Panc1 (cell line): ENCODE measurements around the gene ZDHHC14. TPM values are rescaled to one million over a fixed set of nuclear protein-coding genes. Genes with fewer than 3 reads are reported as not detected.

Source experiments
- ATAC-seq: fragments of 200-7000 bp; cut with Tn5 transposase; 2 replicates; pipeline ENCODE4 v1.9.1; 2020; ENCODE audit warnings: mild to moderate bottlenecking, moderate library complexity
- BruUV-seq: library from RNA; stranded (reverse); fragments of 400-500 nt; replicated peaks from 2 replicates; lab custom pipeline; 2021; lab: Mats Ljungman, UMichigan
- CTCF ChIA-PET: fragments of 300-600 bp; sonication (Branson Sonifier 250); formaldehyde crosslinking; loops from one replicate; lab custom pipeline; 2022; ENCODE audit warnings: antibody characterized with exemption; lab: Charles Lee
- POLR2A ChIA-PET: fragments of 300-600 bp; sonication (Branson Sonifier 250); formaldehyde crosslinking; loops from one replicate; lab custom pipeline; 2022; ENCODE audit warnings: antibody characterized with exemption; lab: Charles Lee
- DNase-seq: peaks from one replicate; pipeline ENCODE4 v3.0.0-alpha.2; 2010; ENCODE audit warnings: low read depth, low spot score
- H3K27ac ChIP-seq: 2 replicates; pipeline ENCODE4 v1.5.1; 2011; ENCODE audit warnings: mild to moderate bottlenecking, low read length, inconsistent platforms
- H3K27me3 ChIP-seq: fragments of 200-500 bp; sonication (Bioruptor generic); 2 replicates; pipeline ENCODE4 v1.6.0; 2014; ENCODE audit warnings: low read length, inconsistent platforms; ENCODE audit not compliant: control insufficient read depth, insufficient read depth
- H3K36me3 ChIP-seq: fragments of 200-500 bp; sonication (Bioruptor generic); 2 replicates; pipeline ENCODE4 v1.5.1; 2014; ENCODE audit warnings: inconsistent platforms, mild to moderate bottlenecking, low read length, moderate library complexity; ENCODE audit not compliant: control insufficient read depth, insufficient read depth
- H3K4me1 ChIP-seq: 2 replicates; pipeline ENCODE4 v1.5.1; 2011; ENCODE audit warnings: inconsistent platforms, mild to moderate bottlenecking, low read length, moderate library complexity; ENCODE audit not compliant: control insufficient read depth, insufficient read depth
- H3K4me3 ChIP-seq, 2 experiments: 2 replicates each; pipeline ENCODE4 v1.5.1; 2011 to 2012; ENCODE audit warnings: low read depth in 2 of 2, low read length in 2 of 2, mild to moderate bottlenecking in 2 of 2, inconsistent platforms in 1 of 2, moderate library complexity in 1 of 2
- H3K9me3 ChIP-seq: fragments of 200-500 bp; sonication (Bioruptor generic); 2 replicates; pipeline ENCODE4 v1.5.1; 2014; ENCODE audit warnings: low read depth, mild to moderate bottlenecking, inconsistent platforms, low read length, moderate library complexity; ENCODE audit not compliant: control insufficient read depth, insufficient read depth
- CTCF ChIP-seq: fragments of 450-650 bp; IDR thresholded peaks from 2 replicates; pipeline ENCODE4 v1.5.1; 2017; ENCODE audit warnings: mild to moderate bottlenecking
- POLR2AphosphoS5 ChIP-seq: IDR thresholded peaks from 2 replicates; pipeline ENCODE4 v1.6.1; 2012; ENCODE audit warnings: mild to moderate bottlenecking, low read depth, low read length, moderate library complexity
- REST ChIP-seq, 2 experiments: IDR thresholded peaks; 2 replicates each; pipeline ENCODE4 v1.6.1; 2011 to 2012; ENCODE audit warnings: low read depth in 2 of 2, control low read depth in 1 of 2, low read length in 1 of 2, mild to moderate bottlenecking in 1 of 2, moderate library complexity in 1 of 2; ENCODE audit not compliant: insufficient read depth in 1 of 2
- SIN3A ChIP-seq: IDR thresholded peaks from 2 replicates; pipeline ENCODE4 v1.6.1; 2012; ENCODE audit warnings: low read depth, mild to moderate bottlenecking, low read length, moderate library complexity, borderline replicate concordance; ENCODE audit not compliant: insufficient read depth
- TCF7L2 ChIP-seq: IDR thresholded peaks from 2 replicates; pipeline ENCODE4 v1.6.1; 2011; ENCODE audit warnings: mild to moderate bottlenecking, low read depth, low read length, inconsistent platforms
- in situ Hi-C: cut with HindIII; loops from 2 replicates; pipeline ENCODE4 v1.10.0; 2016; ENCODE audit warnings: low sequenced_read_pairs, low pct_unique_long_range_greater_than_20kb
- intact Hi-C: fragments of 100-400 bp; cut with micrococcal nuclease; formaldehyde crosslinking; loops from one replicate; pipeline ENCODE4 v1.10.0; 2022; ENCODE audit not compliant: unreplicated experiment
- total RNA-seq: library from RNA; stranded (reverse); gene quantifications from one replicate; pipeline ENCODE4 v1.2.1, GENCODE V29; 2021; ENCODE audit not compliant: unreplicated experiment

Gene ZDHHC14
- total RNA-seq, 1 experiment from 2014 or later: 19.9 TPM

DNA sequence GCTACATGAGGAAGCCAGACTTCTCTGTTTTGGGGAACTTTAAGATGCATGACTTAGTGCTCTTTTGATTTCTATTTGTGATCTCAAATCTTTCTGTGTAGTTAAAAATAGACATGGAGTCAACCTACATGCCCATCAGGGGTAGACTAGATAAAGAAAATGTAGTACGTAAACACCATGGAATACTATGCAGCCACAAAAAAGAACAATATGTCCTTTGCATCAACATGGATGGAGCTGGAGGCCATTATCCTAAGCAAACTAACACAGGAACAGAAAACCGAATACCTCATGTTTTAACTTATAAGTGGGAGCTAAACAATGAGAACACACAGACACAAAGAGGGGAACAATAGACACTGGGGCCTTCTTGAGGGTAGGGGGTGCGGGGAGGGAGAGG, 102.8 kb downstream of the ZDHHC14 start:
- CTCF ChIA-PET: interaction anchor here (0.7 kb wide), 1 partner anchor 169 kb away, joined by 3 read pairs; no protein-coding TSS in a partner anchor
- no TSS peak for BruUV-seq
- no peak for ATAC-seq

DNA sequence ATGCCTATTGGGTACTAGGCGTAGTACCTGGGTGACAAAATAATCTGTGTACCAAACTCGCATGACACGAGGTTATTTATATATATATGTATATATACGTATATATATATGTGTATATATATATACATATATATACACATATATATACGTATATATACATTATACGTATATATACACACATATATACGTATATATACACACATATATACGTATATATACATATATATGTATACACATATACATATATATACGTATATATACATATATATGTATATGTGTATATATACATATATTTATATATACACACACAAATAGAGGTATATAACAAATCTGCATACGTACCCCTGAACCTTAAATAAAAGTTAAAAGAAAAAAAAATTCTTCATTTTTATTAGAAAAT, 103.2 kb downstream of the ZDHHC14 start:
- Histone ChIP-seq H3K9me3 (no peaks in the 10 kb centered on the region), H3K27me3 (no peaks in the 10 kb centered on the region), H3K27ac (no peak overlapping the region), H3K36me3 (no peaks in the 10 kb centered on the region), H3K4me1 (no peaks in the 10 kb centered on the region), H3K4me3 (no peak overlapping the region)
- CTCF ChIA-PET: interaction anchor here (0.7 kb wide), 1 partner anchor 169 kb away, joined by 3 read pairs; no protein-coding TSS in a partner anchor
- ATAC-seq: no peak
- TF ChIP-seq TCF7L2 (no peak), POLR2AphosphoS5 (no peak), CTCF (no peak), SIN3A (no peak), REST (IDR thresholded peaks at IDR 0.05; ENCODE audit: insufficient read depth in 1 of 2, low read depth in 2 of 2, low read length in 1 of 2) (no peak)
- POLR2A ChIA-PET: no interaction called here
- BruUV-seq: no TSS peak
- intact Hi-C loops: no loop called here
- in situ Hi-C loops: no loop called here
- DNase-seq: no peak

More for the DNA sequence above, 102.8 kb downstream of the ZDHHC14 start:
- Histone ChIP-seq H3K4me1 (no peaks in the 10 kb centered on the region), H3K9me3 (no peaks in the 10 kb centered on the region), H3K27ac (no peak overlapping the region), H3K36me3 (no peaks in the 10 kb centered on the region), H3K4me3 (no peak overlapping the region), H3K27me3 (no peaks in the 10 kb centered on the region)
- POLR2A ChIA-PET: no interaction called here
- in situ Hi-C loops (no loop called here), intact Hi-C loops (no loop called here)
- TF ChIP-seq SIN3A (no peak), TCF7L2 (no peak), POLR2AphosphoS5 (no peak), REST (IDR thresholded peaks at IDR 0.05; ENCODE audit: insufficient read depth in 1 of 2, low read depth in 2 of 2, low read length in 1 of 2) (no peak), CTCF (no peak)
- no peak for DNase-seq
